ENCODE measurements around the gene TTC28.

Gene TTC28

GRCh38 chr22:28123989-28124766, 555.5 kb downstream of the TTC28 start:
- DNase-seq (ENCODE audit: low read depth in 1 of 2, low spot score in 1 of 2): no peak
- TF ChIP-seq JUND (IDR thresholded peaks at IDR 0.05; ENCODE audit: low read depth): no peak
- in situ Hi-C loops (cut with HindIII; ENCODE audit: low pct_unique_long_range_greater_than_20kb, low sequenced_read_pairs): no loop called here

GRCh38 chr22:28120691-28121592, 558.7 kb downstream of the TTC28 start:
- DNase-seq (ENCODE audit: low read depth in 1 of 2, low spot score in 1 of 2): no peak
- TF ChIP-seq JUND (IDR thresholded peaks at IDR 0.05; ENCODE audit: low read depth): no peak
- in situ Hi-C loops (cut with HindIII; ENCODE audit: low pct_unique_long_range_greater_than_20kb, low sequenced_read_pairs): no loop called here

- no peak for DNase-seq (ENCODE audit: low read depth in 1 of 2, low spot score in 1 of 2)
- in situ Hi-C loops (cut with HindIII; ENCODE audit: low pct_unique_long_range_greater_than_20kb, low sequenced_read_pairs): no loop called here
- TF ChIP-seq JUND (IDR thresholded peaks at IDR 0.05; ENCODE audit: low read depth): no peak
Measured at GRCh38 chr22:28118957-28119631, 560.5 kb downstream of the TTC28 start.

GRCh38 chr22:28116219-28116673, 563.4 kb downstream of the TTC28 start:
- DNase-seq (ENCODE audit: low read depth in 1 of 2, low spot score in 1 of 2): no peak
- no peak for TF ChIP-seq JUND (IDR thresholded peaks at IDR 0.05; ENCODE audit: low read depth)

GRCh38 chr22:28115426-28115825, 564.2 kb downstream of the TTC28 start:
- no peak for DNase-seq (ENCODE audit: low read depth in 1 of 2, low spot score in 1 of 2)
- in situ Hi-C loops (cut with HindIII; ENCODE audit: low pct_unique_long_range_greater_than_20kb, low sequenced_read_pairs): no loop called here

More at GRCh38 chr22:28116219-28116673, 563.4 kb downstream of the TTC28 start:
- in situ Hi-C loops (cut with HindIII; ENCODE audit: low pct_unique_long_range_greater_than_20kb, low sequenced_read_pairs): no loop called here

GRCh38 chr22:28112548-28113043, 567.0 kb downstream of the TTC28 start:
- DNase-seq (ENCODE audit: low read depth in 1 of 2, low spot score in 1 of 2): peak in 1 of 2 experiments; percentile 48
- in situ Hi-C loops (cut with HindIII; ENCODE audit: low pct_unique_long_range_greater_than_20kb, low sequenced_read_pairs): no loop called here
- no peak for TF ChIP-seq JUND (IDR thresholded peaks at IDR 0.05; ENCODE audit: low read depth)

More at GRCh38 chr22:28115426-28115825, 564.2 kb downstream of the TTC28 start:
- TF ChIP-seq JUND (IDR thresholded peaks at IDR 0.05; ENCODE audit: low read depth): no peak

- DNase-seq (ENCODE audit: low read depth in 1 of 2, low spot score in 1 of 2): no peak
- no peak for TF ChIP-seq JUND (IDR thresholded peaks at IDR 0.05; ENCODE audit: low read depth)
- in situ Hi-C loops (cut with HindIII; ENCODE audit: low pct_unique_long_range_greater_than_20kb, low sequenced_read_pairs): no loop called here
Measured at GRCh38 chr22:28112190-28112544, 567.5 kb downstream of the TTC28 start.

GRCh38 chr22:28111501-28112189, 568.0 kb downstream of the TTC28 start:
- no peak for DNase-seq (ENCODE audit: low read depth in 1 of 2, low spot score in 1 of 2)
- no peak for TF ChIP-seq JUND (IDR thresholded peaks at IDR 0.05; ENCODE audit: low read depth)
- in situ Hi-C loops (cut with HindIII; ENCODE audit: low pct_unique_long_range_greater_than_20kb, low sequenced_read_pairs): no loop called here

- in situ Hi-C loops (cut with HindIII; ENCODE audit: low pct_unique_long_range_greater_than_20kb, low sequenced_read_pairs): no loop called here
- no peak for DNase-seq (ENCODE audit: low read depth in 1 of 2, low spot score in 1 of 2)
- TF ChIP-seq JUND (IDR thresholded peaks at IDR 0.05; ENCODE audit: low read depth): no peak
Measured at GRCh38 chr22:28108851-28109250, 570.8 kb downstream of the TTC28 start.

GRCh38 chr22:28106617-28107016, 573.0 kb downstream of the TTC28 start:
- DNase-seq (ENCODE audit: low read depth in 1 of 2, low spot score in 1 of 2): no peak
- in situ Hi-C loops (cut with HindIII; ENCODE audit: low pct_unique_long_range_greater_than_20kb, low sequenced_read_pairs): no loop called here
- no peak for TF ChIP-seq JUND (IDR thresholded peaks at IDR 0.05; ENCODE audit: low read depth)

- in situ Hi-C loops (cut with HindIII; ENCODE audit: low pct_unique_long_range_greater_than_20kb, low sequenced_read_pairs): no loop called here
- no peak for DNase-seq (ENCODE audit: low read depth in 1 of 2, low spot score in 1 of 2)
- TF ChIP-seq JUND (IDR thresholded peaks at IDR 0.05; ENCODE audit: low read depth): no peak
Measured at GRCh38 chr22:28105988-28106387, 573.7 kb downstream of the TTC28 start.

GRCh38 chr22:28105413-28105812, 574.2 kb downstream of the TTC28 start:
- DNase-seq (ENCODE audit: low read depth in 1 of 2, low spot score in 1 of 2): no peak
- no peak for TF ChIP-seq JUND (IDR thresholded peaks at IDR 0.05; ENCODE audit: low read depth)
- in situ Hi-C loops (cut with HindIII; ENCODE audit: low pct_unique_long_range_greater_than_20kb, low sequenced_read_pairs): no loop called here
